DOHH2 (cell line): Measurements from ENCODE around the gene OCA2.

Source experiments
- H3F3A ChIP-seq: fragments of 200-600 bp; sonication (generic), shearing (Covaris generic); 2 replicates; pipeline ENCODE4 v1.6.0; 2016; ENCODE audit warnings: antibody characterized with exemption, mild to moderate bottlenecking; ENCODE audit not compliant: control insufficient read depth, insufficient read depth
- H3K27ac ChIP-seq: fragments of 200-600 bp; sonication (generic); 2 replicates; pipeline ENCODE4 v1.5.1; 2014; ENCODE audit warnings: low read depth, mild to moderate bottlenecking, low read length, moderate library complexity
- H3K27me3 ChIP-seq: fragments of 200-600 bp; sonication (generic); 2 replicates; pipeline ENCODE4 v1.6.1; 2014; ENCODE audit warnings: mild to moderate bottlenecking, low read length, mixed read lengths; ENCODE audit not compliant: control insufficient read depth
- H3K36me3 ChIP-seq: fragments of 200-600 bp; sonication (generic); 2 replicates; pipeline ENCODE4 v1.6.1; 2014; ENCODE audit warnings: mild to moderate bottlenecking, low read length, moderate library complexity, mixed read lengths; ENCODE audit not compliant: control insufficient read depth
- H3K4me1 ChIP-seq: fragments of 200-600 bp; sonication (generic); 2 replicates; pipeline ENCODE4 v1.6.1; 2014; ENCODE audit warnings: mild to moderate bottlenecking, low read length, mixed read lengths; ENCODE audit not compliant: control insufficient read depth
- H3K4me2 ChIP-seq: fragments of 200-600 bp; sonication (generic); 2 replicates; pipeline ENCODE4 v1.6.0; 2014; ENCODE audit warnings: mild to moderate bottlenecking, low read length, moderate library complexity
- H3K4me3 ChIP-seq: fragments of 200-600 bp; sonication (generic); 2 replicates; pipeline ENCODE4 v1.5.1; 2014; ENCODE audit warnings: mild to moderate bottlenecking, low read length, mixed read lengths
- H3K79me2 ChIP-seq: fragments of 200-600 bp; sonication (generic); 2 replicates; pipeline ENCODE4 v1.6.1; 2014; ENCODE audit warnings: mild to moderate bottlenecking, low read length, mixed read lengths; ENCODE audit not compliant: control insufficient read depth
- H3K9me2 ChIP-seq: fragments of 200-600 bp; sonication (generic); replicated peaks from 2 replicates; pipeline ENCODE4 v1.6.1; 2014; ENCODE audit warnings: mild to moderate bottlenecking, low read length, mixed read lengths; ENCODE audit not compliant: control insufficient read depth
- H3K9me3 ChIP-seq: fragments of 200-600 bp; sonication (generic); 2 replicates; pipeline ENCODE4 v1.6.1; 2014; ENCODE audit warnings: antibody characterized with exemption, low read length, mixed read lengths; ENCODE audit not compliant: control insufficient read depth, insufficient read depth
- H4K20me1 ChIP-seq: fragments of 200-600 bp; sonication (generic); 2 replicates; pipeline ENCODE4 v1.6.0; 2014; ENCODE audit warnings: low read depth, mild to moderate bottlenecking, antibody characterized with exemption, low read length, moderate library complexity; ENCODE audit not compliant: control insufficient read depth, insufficient read depth
- CTCF ChIP-seq: fragments of 200-600 bp; sonication (generic); IDR thresholded peaks from one replicate; pipeline ENCODE4 v1.5.1; 2014; ENCODE audit warnings: antibody characterized with exemption, mild to moderate bottlenecking, low read depth, low read length; ENCODE audit not compliant: poor library complexity, severe bottlenecking
- EZH2phosphoT487 ChIP-seq: fragments of 200-600 bp; sonication (generic); IDR thresholded peaks from 2 replicates; pipeline ENCODE4 v1.6.1; 2017; ENCODE audit warnings: borderline replicate concordance, mild to moderate bottlenecking, antibody characterized with exemption, low read length, moderate library complexity, mixed read lengths

The OCA2 gene

GRCh38 chr15:28024889-28025250, 74.2 kb downstream of the OCA2 start:
- no peaks in the 10 kb centered on the region for H3K36me3 ChIP-seq
- no peaks in the 10 kb centered on the region for H3K27me3 ChIP-seq
- H3F3A ChIP-seq, result no peaks in the 10 kb centered on the region
- H3K27ac ChIP-seq, result no peak overlapping the region
- TF ChIP-seq EZH2phosphoT487, result no peak
- TF ChIP-seq CTCF, result no peak
- no peaks in the 10 kb centered on the region for H3K79me2 ChIP-seq
- no peak overlapping the region for H3K4me2 ChIP-seq
- H4K20me1 ChIP-seq, result no peaks in the 10 kb centered on the region
- no peaks in the 10 kb centered on the region for H3K9me2 ChIP-seq
- H3K4me1 ChIP-seq, result no peaks in the 10 kb centered on the region
- H3K4me3 ChIP-seq, result no peak overlapping the region
- H3K9me3 ChIP-seq, result no peaks in the 10 kb centered on the region

- no peak for TF ChIP-seq CTCF
- H3K27me3 ChIP-seq, result no peaks in the 10 kb centered on the region
- H3F3A ChIP-seq, result no peaks in the 10 kb centered on the region
These were observed 74.9 kb downstream of the OCA2 start for GRCh38 chr15:28023933-28024888.

GRCh38 chr15:28023422-28023821, 75.7 kb downstream of the OCA2 start:
- H3F3A ChIP-seq, result no peaks in the 10 kb centered on the region
- TF ChIP-seq CTCF, result no peak
- TF ChIP-seq EZH2phosphoT487, result no peak
- no peak overlapping the region for H3K27ac ChIP-seq
- H3K27me3 ChIP-seq, result no peaks in the 10 kb centered on the region
- no peak overlapping the region for H3K4me2 ChIP-seq
- no peaks in the 10 kb centered on the region for H4K20me1 ChIP-seq
- no peaks in the 10 kb centered on the region for H3K9me3 ChIP-seq
- H3K79me2 ChIP-seq, result no peaks in the 10 kb centered on the region
- no peaks in the 10 kb centered on the region for H3K36me3 ChIP-seq
- no peak overlapping the region for H3K4me3 ChIP-seq
- no peaks in the 10 kb centered on the region for H3K9me2 ChIP-seq
- no peaks in the 10 kb centered on the region for H3K4me1 ChIP-seq

More at GRCh38 chr15:28023933-28024888, 74.9 kb downstream of the OCA2 start:
- H3K36me3 ChIP-seq, result no peaks in the 10 kb centered on the region
- H3K9me2 ChIP-seq, result no peaks in the 10 kb centered on the region
- H4K20me1 ChIP-seq, result no peaks in the 10 kb centered on the region
- H3K4me1 ChIP-seq, result no peaks in the 10 kb centered on the region
- no peak overlapping the region for H3K27ac ChIP-seq
- H3K4me2 ChIP-seq, result no peak overlapping the region
- no peaks in the 10 kb centered on the region for H3K79me2 ChIP-seq
- H3K4me3 ChIP-seq, result no peak overlapping the region
- H3K9me3 ChIP-seq, result no peaks in the 10 kb centered on the region
